Hepatic stellate cell (primary cell): ENCODE results near the gene CC2D2B.
A peak's percentile ranks its signal among the peaks of the same experiment; 100 is the strongest.
"Not testable (repeated sequence)": the region's sequence is repeated elsewhere in the genome, so short reads cannot be mapped to it uniquely, and the experiment has no call there.

Experiments used
- DNase-seq: peaks from one replicate; pipeline ENCODE4 v3.0.0; 2011; ENCODE audit warnings: low spot score

Gene CC2D2B

GRCh38 chr10:96017191-96017687, 109.5 kb downstream of the CC2D2B start:
- DNase-seq, result peak; percentile 15

- DNase-seq, result no peak
Measured at GRCh38 chr10:96021332-96021731, 113.6 kb downstream of the CC2D2B start.

GRCh38 chr10:96022739-96023138, 115.0 kb downstream of the CC2D2B start:
- no peak for DNase-seq

GRCh38 chr10:96023168-96023567, 115.4 kb downstream of the CC2D2B start:
- no peak for DNase-seq

GRCh38 chr10:96025566-96025965, 117.8 kb downstream of the CC2D2B start:
- peak; percentile 9 for DNase-seq

- DNase-seq, result no peak
Measured at GRCh38 chr10:96034625-96035024, 126.8 kb downstream of the CC2D2B start.

- DNase-seq, result no peak
Measured at GRCh38 chr10:96038476-96039387, 131.0 kb downstream of the CC2D2B start.

- DNase-seq, result no peak
Measured at GRCh38 chr10:96041146-96041545, 133.4 kb downstream of the CC2D2B start.

- DNase-seq, result peak; percentile 96
Measured at GRCh38 chr10:96043033-96043892, 135.5 kb downstream of the CC2D2B start, which contains the start of gene CCNJ. Gene CCNJ (plus strand): TSS chr10:96043583. CDS start chr10:96044394, 811 bp downstream.

GRCh38 chr10:96043893-96044715, 136.3 kb downstream of the CC2D2B start:
- peak; percentile 61 for DNase-seq

- DNase-seq, result no peak
Measured at GRCh38 chr10:96044736-96045135, 137.0 kb downstream of the CC2D2B start.

GRCh38 chr10:96046546-96046945, 138.8 kb downstream of the CC2D2B start:
- no peak for DNase-seq

GRCh38 chr10:96047004-96047649, 139.4 kb downstream of the CC2D2B start:
- no peak for DNase-seq

- DNase-seq, result not testable (repeated sequence)
Measured at GRCh38 chr10:96047925-96048324, 140.2 kb downstream of the CC2D2B start.

GRCh38 chr10:96049340-96049739, 141.6 kb downstream of the CC2D2B start:
- DNase-seq, result no peak

GRCh38 chr10:96053985-96054384, 146.2 kb downstream of the CC2D2B start:
- DNase-seq, result no peak

- DNase-seq, result no peak
Measured at GRCh38 chr10:96056787-96057186, 149.0 kb downstream of the CC2D2B start.

- DNase-seq, result no peak
Measured at GRCh38 chr10:96061232-96061631, 153.5 kb downstream of the CC2D2B start.

- no peak for DNase-seq
Measured at GRCh38 chr10:96072674-96073073, 164.9 kb downstream of the CC2D2B start.

- DNase-seq, result peak; percentile 10
Measured at GRCh38 chr10:96073722-96074121, 165.9 kb downstream of the CC2D2B start.

- DNase-seq, result no peak
Measured at GRCh38 chr10:96074776-96075175, 167.0 kb downstream of the CC2D2B start.
